PC-9 (cell line): ENCODE measurements around the gene TGFBR2. TPM values are rescaled to one million over a fixed set of nuclear protein-coding genes. Genes with fewer than 3 reads are reported as not detected.

Experiments
- BruUV-seq: library from RNA; stranded (reverse); fragments of 400-500 nt; replicated peaks from 2 replicates; lab custom pipeline; 2021; lab: Mats Ljungman, UMichigan
- CTCF ChIA-PET: fragments of 300-600 bp; sonication (Branson Sonifier 250); formaldehyde crosslinking; loops from one replicate; lab custom pipeline; 2022; ENCODE audit warnings: antibody characterized with exemption; lab: Charles Lee
- POLR2A ChIA-PET: fragments of 300-600 bp; sonication (Branson Sonifier 250); formaldehyde crosslinking; loops from one replicate; lab custom pipeline; 2022; ENCODE audit warnings: antibody characterized with exemption; ENCODE audit not compliant: unreplicated experiment; lab: Charles Lee
- DNase-seq, 2 experiments: peaks; one replicate each; pipeline versions ENCODE4 v3.0.0 to v3.0.0-alpha.2; 2015 to 2022; ENCODE audit warnings: mixed read lengths in 1 of 2
- H2AFZ ChIP-seq: fragments of 200-600 bp; sonication (generic); 2 replicates; pipeline ENCODE4 v1.8.1; 2017; ENCODE audit warnings: antibody characterized with exemption
- H3F3A ChIP-seq: fragments of 200-600 bp; sonication (generic); 2 replicates; pipeline ENCODE4 v1.8.1; 2017; ENCODE audit warnings: antibody characterized with exemption, mild to moderate bottlenecking, low read depth; ENCODE audit not compliant: insufficient read depth
- H3K27ac ChIP-seq: fragments of 200-600 bp; sonication (generic); 2 replicates; pipeline ENCODE4 v1.6.1; 2016; ENCODE audit warnings: mixed run types
- H3K27me3 ChIP-seq: fragments of 200-600 bp; sonication (generic); 2 replicates; pipeline ENCODE4 v1.6.1; 2016; ENCODE audit warnings: low read depth, mixed run types; ENCODE audit not compliant: insufficient read depth
- H3K36me3 ChIP-seq: fragments of 200-600 bp; sonication (generic); 2 replicates; pipeline ENCODE4 v1.6.1; 2016; ENCODE audit warnings: low read depth, mixed run types
- H3K4me1 ChIP-seq: fragments of 200-600 bp; sonication (generic); replicated peaks from 2 replicates; pipeline ENCODE4 v1.6.1; 2016; ENCODE audit warnings: mixed run types; ENCODE audit not compliant: insufficient read depth
- H3K4me2 ChIP-seq: fragments of 200-600 bp; sonication (generic); 2 replicates; pipeline ENCODE4 v1.6.1; 2017; ENCODE audit warnings: mixed run types
- H3K4me3 ChIP-seq: fragments of 200-600 bp; sonication (generic); 2 replicates; pipeline ENCODE4 v1.6.1; 2016; ENCODE audit warnings: mixed run types
- H3K79me2 ChIP-seq: fragments of 200-600 bp; sonication (generic); 2 replicates; pipeline ENCODE4 v1.6.1; 2017; ENCODE audit warnings: low read depth, mixed run types
- H3K9me2 ChIP-seq: fragments of 200-600 bp; sonication (generic); 2 replicates; pipeline ENCODE4 v1.8.1; 2017; ENCODE audit warnings: mild to moderate bottlenecking; ENCODE audit not compliant: insufficient read depth
- H3K9me3 ChIP-seq: fragments of 200-600 bp; sonication (generic); 2 replicates; pipeline ENCODE4 v1.8.1; 2016; ENCODE audit warnings: low read depth; ENCODE audit not compliant: insufficient read depth
- H4K20me1 ChIP-seq: fragments of 200-600 bp; sonication (generic); 2 replicates; pipeline ENCODE4 v1.8.1; 2017; ENCODE audit not compliant: insufficient read depth
- EZH2 ChIP-seq: fragments of 200-600 bp; sonication (generic); IDR thresholded peaks from 2 replicates; pipeline ENCODE4 v1.8.0; 2017; ENCODE audit warnings: antibody characterized with exemption, low read depth
- intact Hi-C: fragments of 100-400 bp; cut with micrococcal nuclease; formaldehyde crosslinking; loops from one replicate; pipeline ENCODE4 v1.10.0; 2022; ENCODE audit not compliant: unreplicated experiment
- total RNA-seq: library from RNA; stranded (reverse); gene quantifications from 2 replicates; pipeline ENCODE4 v1.2.3, GENCODE V29; 2021
- TF ChIP-seq, protein P1 (sequence below): fragments of 200-600 bp; sonication (generic); conservative IDR thresholded peaks from 2 replicates; pipeline ENCODE4 v1.6.1; 2017; ENCODE audit warnings: mixed run types, antibody characterized with exemption, mild to moderate bottlenecking, moderate library complexity

The TGFBR2 gene
- total RNA-seq, 1 experiment from 2014 or later, result 33.6 TPM

- no peak overlapping the region for H3K4me3 ChIP-seq
- H2AFZ ChIP-seq, result no peak overlapping the region
- H3K9me2 ChIP-seq, result no peaks in the 10 kb centered on the region
- CTCF ChIA-PET, result no interaction called here
- no TSS peak for BruUV-seq
- no peaks in the 10 kb centered on the region for H3K36me3 ChIP-seq
- no peaks in the 10 kb centered on the region for H3K4me1 ChIP-seq
- DNase-seq, result no peak
- H3K79me2 ChIP-seq, result no peaks in the 10 kb centered on the region
- H4K20me1 ChIP-seq, result no peaks in the 10 kb centered on the region
- H3K9me3 ChIP-seq, result no peaks in the 10 kb centered on the region
- intact Hi-C loops, result no loop called here
- no peaks in the 10 kb centered on the region for H3F3A ChIP-seq
- POLR2A ChIA-PET, result no interaction called here
- H3K4me2 ChIP-seq, result no peak overlapping the region
- TF ChIP-seq EZH2, result no peak
- TF ChIP-seq, protein P1, sequence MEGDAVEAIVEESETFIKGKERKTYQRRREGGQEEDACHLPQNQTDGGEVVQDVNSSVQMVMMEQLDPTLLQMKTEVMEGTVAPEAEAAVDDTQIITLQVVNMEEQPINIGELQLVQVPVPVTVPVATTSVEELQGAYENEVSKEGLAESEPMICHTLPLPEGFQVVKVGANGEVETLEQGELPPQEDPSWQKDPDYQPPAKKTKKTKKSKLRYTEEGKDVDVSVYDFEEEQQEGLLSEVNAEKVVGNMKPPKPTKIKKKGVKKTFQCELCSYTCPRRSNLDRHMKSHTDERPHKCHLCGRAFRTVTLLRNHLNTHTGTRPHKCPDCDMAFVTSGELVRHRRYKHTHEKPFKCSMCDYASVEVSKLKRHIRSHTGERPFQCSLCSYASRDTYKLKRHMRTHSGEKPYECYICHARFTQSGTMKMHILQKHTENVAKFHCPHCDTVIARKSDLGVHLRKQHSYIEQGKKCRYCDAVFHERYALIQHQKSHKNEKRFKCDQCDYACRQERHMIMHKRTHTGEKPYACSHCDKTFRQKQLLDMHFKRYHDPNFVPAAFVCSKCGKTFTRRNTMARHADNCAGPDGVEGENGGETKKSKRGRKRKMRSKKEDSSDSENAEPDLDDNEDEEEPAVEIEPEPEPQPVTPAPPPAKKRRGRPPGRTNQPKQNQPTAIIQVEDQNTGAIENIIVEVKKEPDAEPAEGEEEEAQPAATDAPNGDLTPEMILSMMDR, result no peak
- H3K27me3 ChIP-seq, result no peaks in the 10 kb centered on the region
- no peak overlapping the region for H3K27ac ChIP-seq
These were observed 36.5 kb downstream of the TGFBR2 start for GRCh38 chr3:30642849-30643361.

- CTCF ChIA-PET, result no interaction called here
- POLR2A ChIA-PET, result no interaction called here
- Histone ChIP-seq H3K36me3 (no peaks in the 10 kb centered on the region), H3F3A (no peaks in the 10 kb centered on the region), H3K79me2 (no peaks in the 10 kb centered on the region), H3K9me2 (no peaks in the 10 kb centered on the region), H3K4me2 (no peak overlapping the region), H3K4me3 (no peak overlapping the region), H4K20me1 (no peaks in the 10 kb centered on the region), H2AFZ (no peak overlapping the region), H3K27ac (no peak overlapping the region), H3K4me1 (no peaks in the 10 kb centered on the region), H3K9me3 (no peaks in the 10 kb centered on the region), H3K27me3 (no peaks in the 10 kb centered on the region)
- no TSS peak for BruUV-seq
- TF ChIP-seq, protein P1, result no peak
- TF ChIP-seq EZH2, result no peak
- DNase-seq, result no peak
- intact Hi-C loops, result no loop called here
These were observed 37.5 kb downstream of the TGFBR2 start for GRCh38 chr3:30643763-30644462.

GRCh38 chr3:30644615-30645014 lies 38.2 kb downstream of the TGFBR2 start:
- no peak overlapping the region for H2AFZ ChIP-seq
- H3K27ac ChIP-seq, result no peak overlapping the region
- no peak for DNase-seq
- no peaks in the 10 kb centered on the region for H4K20me1 ChIP-seq
- no peaks in the 10 kb centered on the region for H3F3A ChIP-seq
- intact Hi-C loops, result no loop called here
- no peaks in the 10 kb centered on the region for H3K27me3 ChIP-seq
- BruUV-seq, result no TSS peak
- no peak overlapping the region for H3K4me3 ChIP-seq
- ChIA-PET CTCF (no interaction called here), POLR2A (no interaction called here)
- H3K36me3 ChIP-seq, result no peaks in the 10 kb centered on the region
- H3K4me2 ChIP-seq, result no peak overlapping the region
- TF ChIP-seq, protein P1, result no peak
- TF ChIP-seq EZH2, result no peak
- no peaks in the 10 kb centered on the region for H3K4me1 ChIP-seq
- no peaks in the 10 kb centered on the region for H3K9me2 ChIP-seq
- H3K9me3 ChIP-seq, result no peaks in the 10 kb centered on the region
- H3K79me2 ChIP-seq, result no peaks in the 10 kb centered on the region
